Measurements from ENCODE around the gene MED8. TPM values are rescaled to one million over a fixed set of nuclear protein-coding genes. Genes with fewer than 3 reads are reported as not detected.
"Not testable (repeated sequence)": the region's sequence is repeated elsewhere in the genome, so short reads cannot be mapped to it uniquely, and the experiment has no call there.

Gene MED8
- total RNA-seq, 1 donor from 2014 or later = 54.5 TPM

DNA sequence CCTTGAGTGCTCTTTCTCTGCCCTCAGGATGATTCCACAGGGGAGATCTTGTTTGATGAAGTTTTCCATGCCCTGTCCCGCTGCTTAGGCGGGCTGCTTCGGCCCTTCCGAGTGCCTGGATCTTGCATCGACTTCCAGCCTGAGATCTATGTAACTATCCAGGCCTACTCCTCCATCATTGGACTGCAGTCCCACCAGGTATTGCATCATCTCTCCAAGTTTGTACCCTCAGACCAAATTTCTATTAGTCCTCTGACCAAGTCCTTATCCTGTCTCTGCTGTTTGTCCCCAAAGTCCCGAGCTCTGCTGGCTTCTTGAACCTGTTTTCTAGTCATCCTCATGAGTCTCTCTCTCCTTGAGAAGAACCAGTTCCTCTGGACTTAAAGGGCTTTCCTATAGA is 14.8 kb upstream of the MED8 start:
- no peaks in the 10 kb centered on the region for H3K27me3 Mint-ChIP-seq (ENCODE audit: low read depth, unreplicated experiment)

DNA sequence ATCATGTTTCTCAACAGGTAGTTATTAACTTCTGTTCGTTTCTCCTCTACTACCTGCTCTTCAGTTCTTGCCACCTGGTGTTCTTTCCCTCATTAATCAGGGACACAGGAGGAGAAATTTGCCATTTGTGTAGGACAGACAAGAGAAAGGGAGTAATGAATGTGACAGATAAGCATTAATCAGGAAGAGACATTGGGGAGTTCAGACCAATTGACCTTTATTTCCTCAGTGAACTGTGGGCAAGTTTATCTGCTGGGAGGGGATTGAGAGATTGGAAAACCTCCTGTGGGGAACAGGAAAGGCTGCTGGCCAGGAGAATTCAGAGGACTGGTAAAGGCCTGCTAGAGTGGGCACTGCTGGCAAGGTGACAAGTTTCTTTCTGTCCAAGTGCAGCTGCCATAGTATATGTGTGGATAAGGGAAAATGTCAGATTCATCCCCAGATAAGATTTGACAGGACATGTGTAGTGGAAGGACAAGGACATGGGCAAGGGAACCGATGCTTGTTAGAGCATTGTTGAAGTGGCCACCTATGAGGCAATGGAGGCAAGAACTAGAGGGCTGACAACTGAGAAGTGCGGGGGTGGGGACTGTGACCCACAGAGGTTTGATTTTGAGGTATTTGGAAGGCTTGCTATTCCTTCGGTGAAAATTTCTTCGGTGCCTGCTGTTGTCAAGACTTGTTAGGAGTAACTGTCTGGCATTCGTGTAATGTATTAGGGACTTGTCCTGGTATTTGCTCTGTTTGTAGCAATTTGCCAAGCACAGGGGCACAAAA is 12.7 kb upstream of the MED8 start:
- H3K27ac Mint-ChIP-seq (ENCODE audit: unreplicated experiment) = no peak overlapping the region
- Histone ChIP-seq H3K9me3 (ENCODE audit: insufficient read depth, low read depth, low read length) (no peaks in the 10 kb centered on the region), H3K4me3 (ENCODE audit: insufficient read depth, low read depth, low read length) (no peak overlapping the region), H3K9ac (ENCODE audit: low read length) (no peak overlapping the region), H2AFZ (ENCODE audit: low read depth, low read length) (no peak overlapping the region), H3K4me2 (ENCODE audit: low read length) (no peak overlapping the region), H3K79me2 (ENCODE audit: insufficient read depth, low read length) (peaks cover 19% of the 10 kb centered on the region), H4K20me1 (ENCODE audit: insufficient read depth, low read length) (peaks cover 21% of the 10 kb centered on the region), H3K36me3 (ENCODE audit: insufficient read depth, low read length) (peaks cover 16% of the 10 kb centered on the region), H3K27me3 (ENCODE audit: insufficient read depth, low read length) (no peaks in the 10 kb centered on the region), H3K4me1 (ENCODE audit: insufficient read depth, low read length) (no peaks in the 10 kb centered on the region), H3K27ac (ENCODE audit: low read depth, low read length) (no peak overlapping the region)
- no peak overlapping the region for H3K4me3 Mint-ChIP-seq (ENCODE audit: unreplicated experiment)
- no peaks in the 10 kb centered on the region for H3K27me3 Mint-ChIP-seq (ENCODE audit: low read depth, unreplicated experiment)
- H3K4me1 Mint-ChIP-seq (ENCODE audit: low read depth, unreplicated experiment) = peaks cover 2% of the 10 kb centered on the region
- TF ChIP-seq, protein P1, sequence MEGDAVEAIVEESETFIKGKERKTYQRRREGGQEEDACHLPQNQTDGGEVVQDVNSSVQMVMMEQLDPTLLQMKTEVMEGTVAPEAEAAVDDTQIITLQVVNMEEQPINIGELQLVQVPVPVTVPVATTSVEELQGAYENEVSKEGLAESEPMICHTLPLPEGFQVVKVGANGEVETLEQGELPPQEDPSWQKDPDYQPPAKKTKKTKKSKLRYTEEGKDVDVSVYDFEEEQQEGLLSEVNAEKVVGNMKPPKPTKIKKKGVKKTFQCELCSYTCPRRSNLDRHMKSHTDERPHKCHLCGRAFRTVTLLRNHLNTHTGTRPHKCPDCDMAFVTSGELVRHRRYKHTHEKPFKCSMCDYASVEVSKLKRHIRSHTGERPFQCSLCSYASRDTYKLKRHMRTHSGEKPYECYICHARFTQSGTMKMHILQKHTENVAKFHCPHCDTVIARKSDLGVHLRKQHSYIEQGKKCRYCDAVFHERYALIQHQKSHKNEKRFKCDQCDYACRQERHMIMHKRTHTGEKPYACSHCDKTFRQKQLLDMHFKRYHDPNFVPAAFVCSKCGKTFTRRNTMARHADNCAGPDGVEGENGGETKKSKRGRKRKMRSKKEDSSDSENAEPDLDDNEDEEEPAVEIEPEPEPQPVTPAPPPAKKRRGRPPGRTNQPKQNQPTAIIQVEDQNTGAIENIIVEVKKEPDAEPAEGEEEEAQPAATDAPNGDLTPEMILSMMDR (IDR thresholded peaks at IDR 0.05; ENCODE audit: insufficient read depth, low read depth, low read length) = no peak
- TF ChIP-seq EZH2 (IDR thresholded peaks at IDR 0.05; ENCODE audit: insufficient read depth, low read length) = no peak
- H3K36me3 Mint-ChIP-seq (ENCODE audit: low read depth, unreplicated experiment) = peaks cover 21% of the 10 kb centered on the region
- FAIRE-seq (no peak), DNase-seq (ENCODE audit: low read depth) (no peak)
- no peaks in the 10 kb centered on the region for H3K9me3 Mint-ChIP-seq (ENCODE audit: unreplicated experiment)

More for the DNA sequence above, 14.8 kb upstream of the MED8 start:
- Mint-ChIP-seq H3K27ac (ENCODE audit: unreplicated experiment) (no peak overlapping the region), H3K4me1 (ENCODE audit: low read depth, unreplicated experiment) (peaks cover 2% of the 10 kb centered on the region), H3K36me3 (ENCODE audit: low read depth, unreplicated experiment) (peaks cover 28% of the 10 kb centered on the region), H3K9me3 (ENCODE audit: unreplicated experiment) (no peaks in the 10 kb centered on the region), H3K4me3 (ENCODE audit: unreplicated experiment) (no peak overlapping the region)
- Histone ChIP-seq H3K4me2 (ENCODE audit: low read length) (no peak overlapping the region), H3K27ac (ENCODE audit: low read depth, low read length) (no peak overlapping the region), H3K4me1 (ENCODE audit: insufficient read depth, low read length) (no peaks in the 10 kb centered on the region), H3K79me2 (ENCODE audit: insufficient read depth, low read length) (peaks cover 15% of the 10 kb centered on the region), H3K4me3 (ENCODE audit: insufficient read depth, low read depth, low read length) (no peak overlapping the region), H3K9me3 (ENCODE audit: insufficient read depth, low read depth, low read length) (no peaks in the 10 kb centered on the region), H3K27me3 (ENCODE audit: insufficient read depth, low read length) (no peaks in the 10 kb centered on the region), H3K36me3 (ENCODE audit: insufficient read depth, low read length) (peaks cover 24% of the 10 kb centered on the region), H4K20me1 (ENCODE audit: insufficient read depth, low read length) (peaks cover 15% of the 10 kb centered on the region), H2AFZ (ENCODE audit: low read depth, low read length) (no peak overlapping the region), H3K9ac (ENCODE audit: low read length) (no peak overlapping the region)
- TF ChIP-seq, protein P1 (IDR thresholded peaks at IDR 0.05; ENCODE audit: insufficient read depth, low read depth, low read length) = no peak
- TF ChIP-seq EZH2 (IDR thresholded peaks at IDR 0.05; ENCODE audit: insufficient read depth, low read length) = no peak
- no peak for FAIRE-seq
- no peak for DNase-seq (ENCODE audit: low read depth)

DNA sequence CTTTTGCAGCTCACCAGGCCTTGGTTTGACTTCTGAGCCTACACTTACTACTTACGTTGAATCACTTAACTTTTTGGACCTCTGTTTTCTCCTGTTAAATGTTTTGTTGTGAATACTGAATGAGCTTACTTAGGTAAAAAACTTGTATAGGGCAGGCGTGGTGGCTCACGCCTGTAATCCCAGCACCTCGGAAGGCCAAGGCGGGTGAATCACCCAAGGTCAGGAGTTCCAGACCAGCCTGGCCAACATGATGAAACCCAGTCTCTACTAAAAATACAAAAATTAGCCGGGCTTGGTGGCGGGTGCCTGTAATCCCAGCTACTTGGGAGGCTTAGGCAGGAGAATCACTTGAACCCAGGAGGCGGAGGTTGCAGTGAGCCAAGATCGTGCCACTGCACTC is 10.8 kb upstream of the MED8 start:
- H3K4me1 ChIP-seq (ENCODE audit: insufficient read depth, low read length); H3K4me2 ChIP-seq (ENCODE audit: low read length); H3K27me3 ChIP-seq (ENCODE audit: insufficient read depth, low read length); H3K27me3 Mint-ChIP-seq (ENCODE audit: low read depth, unreplicated experiment); H3K4me1 Mint-ChIP-seq (ENCODE audit: low read depth, unreplicated experiment); H3K4me3 ChIP-seq (ENCODE audit: insufficient read depth, low read depth, low read length); DNase-seq (ENCODE audit: low read depth); H3K27ac ChIP-seq (ENCODE audit: low read depth, low read length); H3K27ac Mint-ChIP-seq (ENCODE audit: unreplicated experiment); H3K9me3 ChIP-seq (ENCODE audit: insufficient read depth, low read depth, low read length); H3K9me3 Mint-ChIP-seq (ENCODE audit: unreplicated experiment); H2AFZ ChIP-seq (ENCODE audit: low read depth, low read length); H3K4me3 Mint-ChIP-seq (ENCODE audit: unreplicated experiment); FAIRE-seq; H3K9ac ChIP-seq (ENCODE audit: low read length): not testable (repeated sequence)
- Histone ChIP-seq H3K79me2 (ENCODE audit: insufficient read depth, low read length) (peaks cover 28% of the 10 kb centered on the region), H4K20me1 (ENCODE audit: insufficient read depth, low read length) (peaks cover 26% of the 10 kb centered on the region), H3K36me3 (ENCODE audit: insufficient read depth, low read length) (peaks cover 16% of the 10 kb centered on the region)
- peaks cover 29% of the 10 kb centered on the region for H3K36me3 Mint-ChIP-seq (ENCODE audit: low read depth, unreplicated experiment)

All from astrocyte (in vitro differentiated cells and primary cell).